IMR-90 (cell line): ENCODE data around the gene STK32A. TPM values are rescaled to one million over a fixed set of nuclear protein-coding genes. Genes with fewer than 3 reads are reported as not detected.

Source experiments
- ATAC-seq: fragments of 200-7000 bp; cut with Tn5 transposase; 2 replicates; pipeline ENCODE4 v1.9.1; 2020; ENCODE audit warnings: low read depth, mild to moderate bottlenecking, moderate library complexity
- BruUV-seq: library from RNA; stranded (reverse); fragments of 400-500 nt; replicated peaks from 2 replicates; lab custom pipeline; 2021; lab: Mats Ljungman, UMichigan
- CTCF ChIA-PET: fragments of 300-600 bp; formaldehyde crosslinking; extraction: SDS; loops from one replicate; lab custom pipeline; 2021; ENCODE audit warnings: antibody characterized with exemption; lab: Yijun Ruan, JAX
- POLR2A ChIA-PET: fragments of 300-600 bp; sonication (Branson Sonifier 250); formaldehyde crosslinking; loops from one replicate; lab custom pipeline; 2022; ENCODE audit warnings: antibody characterized with exemption; ENCODE audit not compliant: unreplicated experiment; lab: Charles Lee
- DNase-seq: peaks from one replicate; pipeline ENCODE4 v3.0.0; 2013
- H2AFZ ChIP-seq: replicated peaks from 2 replicates; pipeline ENCODE3; 2013; ENCODE audit warnings: low read length, mild to moderate bottlenecking; ENCODE audit not compliant: poor library complexity
- H2AK5ac ChIP-seq: 2 replicates; pipeline ENCODE4 v1.6.1; 2013; ENCODE audit warnings: low read depth, low read length, inconsistent platforms
- H2AK9ac ChIP-seq: replicated peaks from 2 replicates; pipeline ENCODE3; 2013; ENCODE audit warnings: mild to moderate bottlenecking, low read depth, low read length, moderate library complexity; ENCODE audit not compliant: poor library complexity
- H2BK120ac ChIP-seq: 2 replicates; pipeline ENCODE4 v1.6.1; 2013; ENCODE audit warnings: low read depth, low read length, inconsistent platforms
- H2BK15ac ChIP-seq: 3 replicates; pipeline ENCODE4 v1.6.1; 2013; ENCODE audit warnings: low read depth, low read length, inconsistent platforms
- H2BK20ac ChIP-seq: 2 replicates; pipeline ENCODE4 v1.6.1; 2013; ENCODE audit warnings: low read depth, mild to moderate bottlenecking, inconsistent platforms, low read length, moderate library complexity
- H2BK5ac ChIP-seq: 2 replicates; pipeline ENCODE4 v1.6.1; 2013; ENCODE audit warnings: mild to moderate bottlenecking, low read depth, low read length, inconsistent platforms; ENCODE audit not compliant: poor library complexity, severe bottlenecking
- H3K14ac ChIP-seq: replicated peaks from 2 replicates; pipeline ENCODE4 v1.6.1; 2013; ENCODE audit warnings: low read depth, low read length, inconsistent platforms
- H3K18ac ChIP-seq: 2 replicates; pipeline ENCODE4 v1.6.1; 2013; ENCODE audit warnings: low read depth, low read length, control low read depth
- H3K23ac ChIP-seq: 2 replicates; pipeline ENCODE4 v1.6.1; 2013; ENCODE audit warnings: low read depth, low read length, inconsistent platforms
- H3K27ac ChIP-seq: 2 replicates; pipeline ENCODE4 v1.5.1; 2013; ENCODE audit warnings: mild to moderate bottlenecking, control low read depth, low read length; ENCODE audit not compliant: insufficient read depth
- H3K27me3 ChIP-seq: 2 replicates; pipeline ENCODE4 v1.6.1; 2013; ENCODE audit warnings: low read length; ENCODE audit not compliant: control insufficient read depth, insufficient read depth
- H3K36me3 ChIP-seq: 2 replicates; pipeline ENCODE4 v1.6.1; 2013; ENCODE audit warnings: low read length, mixed read lengths; ENCODE audit not compliant: control insufficient read depth, insufficient read depth
- H3K4ac ChIP-seq: 2 replicates; pipeline ENCODE4 v1.6.1; 2013; ENCODE audit warnings: low read depth, low read length, inconsistent platforms
- H3K4me1 ChIP-seq: 2 replicates; pipeline ENCODE4 v1.6.1; 2013; ENCODE audit warnings: low read length, mixed read lengths; ENCODE audit not compliant: control insufficient read depth, insufficient read depth
- H3K4me2 ChIP-seq: 2 replicates; pipeline ENCODE4 v1.6.1; 2013; ENCODE audit warnings: low read depth, mild to moderate bottlenecking, control low read depth, low read length, moderate library complexity
- H3K4me3 ChIP-seq: 2 replicates; pipeline ENCODE4 v1.5.1; 2013; ENCODE audit warnings: low read depth, mild to moderate bottlenecking, control low read depth, low read length, moderate library complexity; ENCODE audit not compliant: insufficient read depth
- H3K56ac ChIP-seq: 2 replicates; pipeline ENCODE4 v1.6.1; 2013; ENCODE audit warnings: low read length, inconsistent platforms; ENCODE audit not compliant: insufficient read depth; ENCODE audit errors: extremely low read depth
- H3K79me1 ChIP-seq, 2 experiments: 2 replicates each; pipeline ENCODE4 v1.6.1; 2013; ENCODE audit warnings: low read length in 2 of 2, inconsistent platforms in 1 of 2, low read depth in 1 of 2
- H3K9ac ChIP-seq: 2 replicates; pipeline ENCODE4 v1.6.1; 2013; ENCODE audit warnings: low read depth, low read length, control low read depth
- H3K9me1 ChIP-seq: 2 replicates; pipeline ENCODE4 v1.6.1; 2013; ENCODE audit warnings: low read length, inconsistent platforms; ENCODE audit not compliant: insufficient read depth
- H3K9me3 ChIP-seq: 2 replicates; pipeline ENCODE4 v1.6.1; 2013; ENCODE audit warnings: low read length; ENCODE audit not compliant: control insufficient read depth, insufficient read depth
- H4K20me1 ChIP-seq: 2 replicates; pipeline ENCODE4 v1.6.1; 2013; ENCODE audit warnings: low read length, inconsistent platforms; ENCODE audit not compliant: insufficient read depth
- H4K5ac ChIP-seq: 2 replicates; pipeline ENCODE4 v1.6.1; 2013; ENCODE audit warnings: mild to moderate bottlenecking, low read depth, low read length, control low read depth
- H4K8ac ChIP-seq, 2 experiments: 2 replicates each; pipeline ENCODE4 v1.6.1; 2013; ENCODE audit warnings: low read depth in 2 of 2, low read length in 2 of 2, control low read depth in 1 of 2, inconsistent platforms in 1 of 2
- H4K91ac ChIP-seq: 2 replicates; pipeline ENCODE4 v1.6.1; 2013; ENCODE audit warnings: low read depth, low read length, inconsistent platforms; ENCODE audit not compliant: insufficient read depth
- BHLHE40 ChIP-seq: fragments of 150-350 bp; IDR thresholded peaks from 2 replicates; pipeline ENCODE4 v1.6.1; 2016; ENCODE audit warnings: mild to moderate bottlenecking, low read depth, low read length
- CHD1 ChIP-seq: IDR thresholded peaks from 2 replicates; pipeline ENCODE4 v1.6.1; 2012; ENCODE audit warnings: low read depth, low read length, improper control_type of control experiment
- FOS ChIP-seq: fragments of 150-350 bp; IDR thresholded peaks from 2 replicates; pipeline ENCODE4 v1.6.1; 2016; ENCODE audit warnings: low read depth, low read length
- MAFK ChIP-seq: IDR thresholded peaks from 2 replicates; pipeline ENCODE4 v1.6.1; 2012; ENCODE audit warnings: low read depth, low read length, improper control_type of control experiment
- MXI1 ChIP-seq: IDR thresholded peaks from 2 replicates; pipeline ENCODE4 v1.6.1; 2012; ENCODE audit warnings: low read depth, mild to moderate bottlenecking, low read length, moderate library complexity, borderline replicate concordance
- WGBS, 2 experiments: methylation state at CpG; one replicate each; pipeline versions ENCODE4 v1.1.5 to v1.1.7; 2013; ENCODE audit warnings: missing lambda C conversion rate in 2 of 2; ENCODE audit not compliant: insufficient read length in 1 of 2; ENCODE audit errors: extremely low coverage in 2 of 2; 5-methylcytosine and 5-hydroxymethylcytosine counted together
- dilution Hi-C: fragments of 300-500 bp; cut with HindIII; formaldehyde crosslinking; loops from one replicate; pipeline ENCODE4 v1.14.3; 2018; ENCODE audit warnings: low sequenced_read_pairs; ENCODE audit not compliant: unreplicated experiment
- in situ Hi-C: fragments of 300-500 bp; cut with MboI; formaldehyde crosslinking; loops from 3 replicates; pipeline ENCODE4 v1.14.3; 2019; ENCODE audit warnings: low sequenced_read_pairs, inconsistent platforms, mixed read lengths
- intact Hi-C: fragments of 100-400 bp; cut with micrococcal nuclease; formaldehyde crosslinking; loops from 2 replicates; pipeline ENCODE4 v1.10.0; 2022
- polyA plus RNA-seq, 3 experiments: library from polyadenylated mRNA; depleted of rRNA; stranded (reverse); fragments of >200 nt; gene quantifications; 2 replicates each; pipeline ENCODE4 v1.2.3, GENCODE V29; 2012; ENCODE audit warnings: low replicate concordance in 1 of 3
- total RNA-seq: library from RNA; depleted of rRNA; stranded (reverse); fragments of >200 nt; gene quantifications from 2 replicates; pipeline ENCODE4 v1.2.3, GENCODE V29; 2012

The STK32A gene
- total and polyA plus RNA-seq, 2 of the 4 experiments (the other 2 are of a cell fraction), result 0.12 to 0.18 TPM

DNA sequence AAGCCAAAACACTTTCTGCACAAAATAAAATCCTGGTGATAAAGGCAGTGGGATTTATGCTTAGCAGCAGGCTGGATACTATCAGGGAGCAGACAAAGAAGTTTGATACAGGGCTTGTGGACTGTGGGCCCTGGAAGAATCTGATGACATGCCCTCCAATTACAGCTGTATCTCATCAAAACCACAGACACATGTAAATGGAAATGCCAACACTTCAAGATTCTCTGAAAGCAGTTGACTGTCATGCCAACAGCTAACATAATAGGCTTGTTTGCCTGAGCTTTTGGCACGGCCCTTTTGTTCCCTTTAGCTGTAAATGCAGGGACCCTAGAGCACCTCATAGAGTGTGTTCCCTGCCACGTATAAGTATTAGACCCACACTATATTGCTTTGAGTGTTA lies 114.4 kb downstream of the STK32A start:
- Histone ChIP-seq H2BK15ac (no peak overlapping the region), H3K27ac (no peak overlapping the region), H2BK20ac (no peak overlapping the region), H4K20me1 (no peaks in the 10 kb centered on the region), H3K27me3 (peaks cover 7% of the 10 kb centered on the region), H2AK9ac (no peak overlapping the region), H3K14ac (no peak overlapping the region), H4K91ac (no peak overlapping the region), H2BK120ac (no peak overlapping the region), H3K4me2 (no peak overlapping the region), H3K56ac (no peak overlapping the region), H2AFZ (no peak overlapping the region), H3K4me1 (peaks cover 4% of the 10 kb centered on the region; the same call in 1 of the 2 replicates), H3K4me3 (no peak overlapping the region), H3K79me1 (no peaks in the 10 kb centered on the region), H3K18ac (no peak overlapping the region), H3K23ac (no peak overlapping the region), H4K8ac (no peak overlapping the region), H4K5ac (no peak overlapping the region), H3K9me1 (no peaks in the 10 kb centered on the region), H3K9ac (no peak overlapping the region), H3K4ac (no peak overlapping the region), H3K36me3 (no peaks in the 10 kb centered on the region), H2AK5ac (no peak overlapping the region), H2BK5ac (no peak overlapping the region), H3K9me3 (no peaks in the 10 kb centered on the region)
- ATAC-seq (no peak), DNase-seq (no peak)
- TF ChIP-seq BHLHE40 (no peak), CHD1 (no peak), MXI1 (no peak), MAFK (no peak), FOS (no peak)
- CTCF ChIA-PET, result no interaction called here
- BruUV-seq, result no TSS peak
- in situ Hi-C loops, result no loop called here
- intact Hi-C loops, result no loop called here
- no CpG with 5 or more reads among the region's 2 CpGs for WGBS, 2 experiments
- dilution Hi-C loops, result no loop called here
- POLR2A ChIA-PET, result no interaction called here
